RWPE1 (cell line): ENCODE measurements around the gene SLC4A1.
A peak's percentile ranks its signal among the peaks of the same experiment; 100 is the strongest.

Source experiments
- CTCF ChIA-PET: fragments of 350-600 bp; sonication (Branson Sonifier 250); formaldehyde crosslinking; extraction: SDS; loops from one replicate; lab custom pipeline; 2021; lab: Yijun Ruan, JAX
- POLR2A ChIA-PET: fragments of 400-600 bp; formaldehyde crosslinking; extraction: SDS; loops from one replicate; lab custom pipeline; 2020; ENCODE audit warnings: antibody characterized with exemption; ENCODE audit not compliant: low non-redundant PET; lab: Yijun Ruan, JAX
- DNase-seq: peaks from one replicate; pipeline ENCODE4 v3.0.0; 2012; ENCODE audit warnings: low spot score
- H3K27ac ChIP-seq: fragments of 450-650 bp; 2 replicates; pipeline ENCODE4 v1.5.1; 2017
- TF ChIP-seq, protein P1 (sequence below): fragments of 450-650 bp; conservative IDR thresholded peaks from 2 replicates; pipeline ENCODE4 v1.5.1; 2017; ENCODE audit warnings: low read depth, mild to moderate bottlenecking

SLC4A1 gene

DNA sequence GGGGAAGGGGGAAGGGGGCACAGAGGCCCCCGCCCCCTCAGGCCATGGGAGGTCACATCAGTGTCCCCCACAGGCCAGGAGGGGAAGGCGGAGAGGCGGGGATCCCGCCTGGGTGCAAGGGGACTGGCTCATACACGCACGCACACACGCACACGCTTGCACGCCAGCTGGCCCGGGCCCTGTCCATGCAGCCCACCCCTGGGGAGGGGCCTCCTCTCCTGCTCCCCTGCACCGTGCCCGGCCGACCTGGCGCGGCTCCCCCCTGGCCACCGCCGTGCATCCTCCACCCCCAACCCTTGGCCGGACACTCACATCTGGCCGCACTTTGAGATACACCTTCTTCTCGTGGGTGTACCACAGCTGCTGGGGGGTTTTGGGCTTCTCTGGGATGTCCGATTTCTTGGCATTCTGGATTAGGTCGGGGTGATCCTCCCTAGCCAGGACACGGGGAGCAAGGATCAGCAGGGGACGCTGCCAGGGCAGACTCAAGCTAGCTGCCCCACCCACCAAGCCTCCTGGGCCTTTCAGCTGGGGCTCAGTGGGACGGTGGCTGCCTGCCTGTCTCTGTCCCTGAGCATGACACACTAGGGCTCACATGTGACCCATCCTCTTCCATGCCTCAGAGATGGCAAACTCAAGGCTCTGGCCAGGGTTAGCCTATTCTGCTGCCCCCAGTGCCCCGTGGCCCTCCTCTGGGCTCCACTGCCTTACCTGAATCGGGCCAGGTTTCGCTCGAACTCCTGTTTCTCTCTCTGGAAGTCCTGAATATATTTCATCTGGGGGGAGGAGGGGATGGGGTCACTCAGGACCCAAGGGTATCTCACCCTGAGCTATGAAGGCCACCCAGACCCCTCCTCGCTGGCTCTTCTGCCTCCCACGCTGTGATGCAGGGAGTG, 55.2 kb downstream of the SLC4A1 start:
- H3K27ac ChIP-seq, result peak overlapping the region; percentile 79
- CTCF ChIA-PET, result no interaction called here
- POLR2A ChIA-PET, result no interaction called here
- TF ChIP-seq, protein P1, sequence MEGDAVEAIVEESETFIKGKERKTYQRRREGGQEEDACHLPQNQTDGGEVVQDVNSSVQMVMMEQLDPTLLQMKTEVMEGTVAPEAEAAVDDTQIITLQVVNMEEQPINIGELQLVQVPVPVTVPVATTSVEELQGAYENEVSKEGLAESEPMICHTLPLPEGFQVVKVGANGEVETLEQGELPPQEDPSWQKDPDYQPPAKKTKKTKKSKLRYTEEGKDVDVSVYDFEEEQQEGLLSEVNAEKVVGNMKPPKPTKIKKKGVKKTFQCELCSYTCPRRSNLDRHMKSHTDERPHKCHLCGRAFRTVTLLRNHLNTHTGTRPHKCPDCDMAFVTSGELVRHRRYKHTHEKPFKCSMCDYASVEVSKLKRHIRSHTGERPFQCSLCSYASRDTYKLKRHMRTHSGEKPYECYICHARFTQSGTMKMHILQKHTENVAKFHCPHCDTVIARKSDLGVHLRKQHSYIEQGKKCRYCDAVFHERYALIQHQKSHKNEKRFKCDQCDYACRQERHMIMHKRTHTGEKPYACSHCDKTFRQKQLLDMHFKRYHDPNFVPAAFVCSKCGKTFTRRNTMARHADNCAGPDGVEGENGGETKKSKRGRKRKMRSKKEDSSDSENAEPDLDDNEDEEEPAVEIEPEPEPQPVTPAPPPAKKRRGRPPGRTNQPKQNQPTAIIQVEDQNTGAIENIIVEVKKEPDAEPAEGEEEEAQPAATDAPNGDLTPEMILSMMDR, result no peak
- no peak for DNase-seq

DNA sequence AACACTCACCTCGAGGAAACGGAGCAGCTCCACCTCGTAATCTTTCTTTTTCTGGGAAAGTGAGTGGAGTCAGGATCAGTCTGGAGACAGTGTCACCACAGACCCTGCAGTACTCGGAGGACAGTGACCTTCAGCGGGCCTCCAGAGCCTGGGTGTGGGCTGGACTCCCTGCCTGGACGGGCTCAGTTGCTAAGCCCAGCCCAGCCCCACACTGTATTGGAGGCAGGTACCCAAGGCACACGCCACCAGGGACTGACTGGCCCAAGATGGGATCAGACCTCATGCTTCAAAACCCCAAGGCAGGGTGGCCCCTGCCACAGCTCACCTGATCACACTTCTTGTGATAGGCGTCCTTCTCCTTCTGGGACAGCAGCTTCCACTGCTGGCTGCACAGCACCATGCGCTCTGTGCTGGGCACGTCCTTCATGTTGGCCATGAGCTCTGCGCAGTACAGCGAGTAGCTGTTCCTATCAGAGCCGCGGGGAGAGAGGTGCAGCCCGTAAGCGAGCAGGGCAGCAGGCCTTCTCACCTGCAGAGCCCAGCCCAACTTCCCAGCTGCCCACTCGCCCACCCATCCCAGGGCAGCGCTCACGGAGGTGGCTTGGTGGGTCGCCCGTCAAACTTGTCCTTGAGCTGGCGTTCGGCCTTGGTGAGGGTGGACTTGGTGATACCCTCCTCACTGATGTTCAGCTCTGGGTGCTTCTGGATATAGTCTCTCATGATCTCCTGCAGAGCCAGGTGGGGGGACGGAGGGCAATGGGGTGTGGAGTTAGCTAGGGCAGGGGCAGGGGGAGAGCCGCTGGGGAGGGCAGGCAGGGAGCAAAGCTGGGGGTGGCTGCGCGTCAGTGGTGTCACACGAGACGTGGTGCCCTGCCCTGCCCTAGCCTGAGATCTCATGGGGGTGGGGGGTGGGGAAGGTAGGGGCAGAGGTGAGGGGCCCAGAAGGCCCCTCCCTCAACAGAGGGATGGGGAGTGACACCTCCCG, 56.4 kb downstream of the SLC4A1 start:
- peak overlapping the region; percentile 79 for H3K27ac ChIP-seq
- no peak for DNase-seq
- TF ChIP-seq, protein P1, result no peak
- ChIA-PET POLR2A (interaction anchor here (0.5 kb wide), 1 partner anchor 105 kb away, joined by 7 read pairs; no protein-coding TSS in a partner anchor), CTCF (interaction anchor here (0.9 to 1.4 kb wide), 2 partner anchors 140 to 310 kb away, joined by 3 read pairs; no protein-coding TSS in a partner anchor)

- peak; percentile 60 for DNase-seq
- ChIA-PET POLR2A (interaction anchor here (0.6 kb wide), 1 partner anchor 11 kb away, joined by 3 read pairs; the partner anchor contains the start of gene ATXN7L3), CTCF (interaction anchor here (0.6 to 1.4 kb wide), 7 partner anchors 9 to 311 kb away, joined by 3 to 6 read pairs (median 3); partner anchors contain the start of genes SLC4A1 and UBTF)
- H3K27ac ChIP-seq, result peak overlapping the region; percentile 79
- TF ChIP-seq, protein P1, result peak; percentile 94
These were observed 57.4 kb downstream of the SLC4A1 start for GRCh38 chr17:44210342-44211192.

GRCh38 chr17:44209786-44210341, 58.1 kb downstream of the SLC4A1 start:
- CTCF ChIA-PET, result interaction anchor here (0.5 to 1.4 kb wide), 9 partner anchors 9 to 312 kb away, joined by 3 to 7 read pairs (median 4); partner anchors contain the start of gene SLC4A1
- POLR2A ChIA-PET, result interaction anchor here (0.6 kb wide), 1 partner anchor 10 kb away, joined by 3 read pairs; the partner anchor contains the start of gene ATXN7L3
- peak overlapping the region; percentile 79 for H3K27ac ChIP-seq

DNA sequence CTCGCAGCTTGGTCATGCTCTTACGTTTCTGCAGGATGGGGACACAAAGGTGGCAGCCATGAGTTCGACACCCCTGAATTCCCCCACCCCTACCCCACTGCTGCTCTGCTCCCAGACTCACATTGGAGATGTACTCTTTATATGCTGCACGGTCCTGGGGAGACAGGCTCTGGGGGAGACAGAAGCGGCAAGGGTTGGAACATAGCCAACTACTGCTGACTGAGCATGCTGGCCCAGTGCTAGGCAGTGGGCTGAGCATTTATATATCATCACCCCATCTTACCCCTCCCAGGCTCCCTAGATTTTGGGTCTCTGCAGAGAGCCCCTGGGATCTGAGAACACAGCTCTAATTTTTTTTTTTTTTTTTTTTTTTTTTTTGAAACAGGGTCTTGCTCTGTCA, 60.2 kb downstream of the SLC4A1 start:
- ChIA-PET CTCF (no interaction called here), POLR2A (no interaction called here)
- H3K27ac ChIP-seq, result peak overlapping the region; percentile 79
- TF ChIP-seq, protein P1, result no peak
- no peak for DNase-seq

More at GRCh38 chr17:44209786-44210341, 58.1 kb downstream of the SLC4A1 start:
- no peak for DNase-seq
- TF ChIP-seq, protein P1, result no peak
